NCI-H82 treated with DMSO at 0.1 percent for 48 hours (cell line): ENCODE data around the gene MYH16.
"Not testable (repeated sequence)": the region's sequence is repeated elsewhere in the genome, so short reads cannot be mapped to it uniquely, and the experiment has no call there.

Experiments used
- DNase-seq: peaks from one replicate; lab custom pipeline; 2025; ENCODE audit not compliant: unreplicated experiment; lab: John Stamatoyannopoulos, UW

The MYH16 gene

GRCh38 chr7:99272476-99273045 is at the start of gene MYH16:
MYH16 (plus strand) TSS chr7:99272839.
- no peak for DNase-seq

- not testable (repeated sequence) for DNase-seq
Measured at GRCh38 chr7:99224263-99224898, 48.3 kb upstream of the MYH16 start.

- DNase-seq: no peak
Measured at GRCh38 chr7:99224899-99225265, 47.8 kb upstream of the MYH16 start.

- DNase-seq: no peak
Measured at GRCh38 chr7:99229234-99229633, 43.4 kb upstream of the MYH16 start.

- DNase-seq: no peak
Measured at GRCh38 chr7:99232082-99232770, 40.4 kb upstream of the MYH16 start.

- not testable (repeated sequence) for DNase-seq
Measured at GRCh38 chr7:99232955-99233354, 39.7 kb upstream of the MYH16 start.

GRCh38 chr7:99234185-99234584 is 38.5 kb upstream of the MYH16 start:
- DNase-seq: no peak

GRCh38 chr7:99235925-99236324 is 36.7 kb upstream of the MYH16 start:
- no peak for DNase-seq

- DNase-seq: not testable (repeated sequence)
Measured at GRCh38 chr7:99237876-99238275, 34.8 kb upstream of the MYH16 start.

- no peak for DNase-seq
Measured at GRCh38 chr7:99238558-99239341, 33.9 kb upstream of the MYH16 start.

- DNase-seq: no peak
Measured at GRCh38 chr7:99242682-99243081, 30.0 kb upstream of the MYH16 start.

- no peak for DNase-seq
Measured at GRCh38 chr7:99243751-99244337, 28.8 kb upstream of the MYH16 start.

GRCh38 chr7:99244939-99245338 is 27.7 kb upstream of the MYH16 start:
- no peak for DNase-seq

- DNase-seq: no peak
Measured at GRCh38 chr7:99248391-99249095, 24.1 kb upstream of the MYH16 start.

GRCh38 chr7:99249985-99250575 is 22.6 kb upstream of the MYH16 start:
- no peak for DNase-seq

- no peak for DNase-seq
Measured at GRCh38 chr7:99252166-99252895, 20.3 kb upstream of the MYH16 start.

GRCh38 chr7:99253369-99253768 is 19.3 kb upstream of the MYH16 start:
- no peak for DNase-seq

- DNase-seq: no peak
Measured at GRCh38 chr7:99254390-99254789, 18.2 kb upstream of the MYH16 start.

GRCh38 chr7:99255463-99255862 is 17.2 kb upstream of the MYH16 start:
- no peak for DNase-seq

GRCh38 chr7:99257065-99257464 is 15.6 kb upstream of the MYH16 start:
- DNase-seq: no peak
